Measurements from ENCODE around the gene FBXW9.
"Not testable (repeated sequence)": the region's sequence is repeated elsewhere in the genome, so short reads cannot be mapped to it uniquely, and the experiment has no call there.

The FBXW9 gene

GRCh38 chr19:12696366-12697335, at the start of gene FBXW9:
TSS of gene FBXW9 (minus strand) at chr19:12696631. CDS start at chr19:12696581, 50 bp downstream.
- Mint-ChIP-seq H3K9me3 (no peaks in the 10 kb centered on the region), H3K27ac (peak within 1 kb of the TSS; percentile 96)
- ATAC-seq (replicated peaks): peak; percentile 93 to 94

DNA sequence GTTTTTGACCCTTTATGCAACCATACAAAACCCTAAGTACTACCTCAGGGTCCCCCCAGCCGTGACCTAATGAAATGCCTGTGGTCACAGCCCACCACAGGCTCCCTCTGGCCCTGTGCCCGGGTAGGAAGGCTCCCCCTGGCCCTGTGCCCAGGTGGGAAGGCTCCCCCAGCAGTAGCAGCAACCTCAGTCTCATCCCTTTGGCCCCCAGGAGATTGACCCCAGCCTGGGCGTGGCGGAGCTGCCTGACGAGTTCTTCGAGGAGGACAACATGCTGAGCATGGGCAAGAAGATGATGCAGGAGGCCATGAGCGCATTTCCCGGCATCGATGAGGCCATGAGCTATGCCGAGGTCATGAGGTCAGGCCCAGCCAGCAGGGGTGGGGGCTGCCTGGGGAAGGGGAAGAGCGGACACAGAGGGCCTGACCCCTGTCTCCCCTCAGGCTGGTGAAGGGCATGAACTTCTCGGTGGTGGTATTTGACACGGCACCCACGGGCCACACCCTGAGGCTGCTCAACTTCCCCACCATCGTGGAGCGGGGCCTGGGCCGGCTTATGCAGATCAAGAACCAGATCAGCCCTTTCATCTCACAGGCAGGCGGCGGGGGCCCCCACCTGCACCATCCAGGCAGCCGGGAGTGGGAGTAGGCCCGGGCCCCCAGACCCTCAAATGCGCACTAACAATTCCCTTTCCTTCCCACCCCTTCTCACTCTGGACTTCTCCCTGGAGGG, 48.9 kb upstream of the FBXW9 start:
- Mint-ChIP-seq H3K36me3 (peaks cover 59 to 62% of the 10 kb centered on the region in 2 donors), H3K4me3 (no peak overlapping the region), H3K4me1 (peaks cover 10 to 12% of the 10 kb centered on the region in 2 donors), H3K27me3 (peaks cover 0 to 5% of the 10 kb centered on the region in 2 donors), H3K9me3 (peaks cover 6 to 8% of the 10 kb centered on the region in 2 donors), H3K27ac (no peak overlapping the region)
- DNase-seq: no peak
- ATAC-seq (replicated peaks): no peak

More at GRCh38 chr19:12696366-12697335, at the start of gene FBXW9:
- Mint-ChIP-seq H3K36me3 (peaks cover 19 to 26% of the 10 kb centered on the region in 2 donors), H3K27me3 (no peaks in the 10 kb centered on the region), H3K4me1 (peaks cover 3 to 19% of the 10 kb centered on the region in 2 donors), H3K4me3 (peak within 1 kb of the TSS; percentile 84 to 90)
- peak; percentile 96 for DNase-seq

GRCh38 chr19:12737835-12738351, 41.5 kb upstream of the FBXW9 start:
- no peaks in the 10 kb centered on the region for H3K27me3 Mint-ChIP-seq
- no peaks in the 10 kb centered on the region for H3K9me3 Mint-ChIP-seq
- ATAC-seq (replicated peaks): no peak
- H3K4me3 Mint-ChIP-seq: peak overlapping the region; percentile 99 to 100
- DNase-seq: no peak
- peaks cover 35 to 37% of the 10 kb centered on the region in 2 donors for H3K36me3 Mint-ChIP-seq
- peak overlapping the region; percentile 99 for H3K27ac Mint-ChIP-seq
- H3K4me1 Mint-ChIP-seq: peaks cover 31 to 34% of the 10 kb centered on the region in 2 donors

DNA sequence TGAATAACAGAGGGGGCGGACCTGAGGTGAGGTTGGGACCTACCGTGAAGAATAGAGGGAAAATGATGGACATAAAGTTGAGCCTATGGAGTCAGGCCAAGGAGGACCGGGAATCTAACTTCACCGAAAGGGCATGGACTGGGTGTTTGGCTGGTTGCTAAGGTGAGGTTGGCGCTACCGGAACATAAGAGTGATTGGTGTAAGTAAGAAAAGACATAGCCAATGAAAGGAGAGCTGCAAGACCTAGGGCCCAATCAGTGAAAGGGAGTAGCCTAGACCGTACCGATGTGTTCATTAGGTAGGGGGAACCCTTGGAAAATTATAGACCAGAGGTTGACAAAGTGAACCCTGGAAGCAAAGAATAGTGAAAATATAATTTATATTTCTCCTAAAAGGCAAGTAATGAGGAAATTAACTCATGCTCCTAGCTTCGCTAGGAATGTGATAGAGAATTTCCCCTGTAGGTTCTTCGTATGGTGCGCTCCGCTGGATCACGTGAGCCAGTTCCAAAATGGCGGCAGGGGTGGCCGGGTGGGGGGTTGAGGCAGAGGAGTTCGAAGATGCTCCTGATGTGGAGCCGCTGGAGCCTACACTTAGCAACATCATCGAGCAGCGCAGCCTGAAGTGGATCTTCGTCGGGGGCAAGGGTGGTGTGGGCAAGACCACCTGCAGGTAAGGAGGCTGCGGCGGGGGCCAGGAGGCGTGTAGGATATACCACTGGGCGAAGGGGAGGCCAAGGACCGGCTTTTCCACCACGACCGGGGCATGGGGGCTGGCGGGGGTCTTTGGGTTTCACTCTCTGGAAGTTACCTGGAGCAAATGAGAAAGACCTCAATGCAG, 40.8 kb upstream of the FBXW9 start, which contains the start of gene GET3:
TSS of gene GET3 (plus strand) at position 503 of the 840 bp plus-strand sequence. CDS start at position 512, 9 bp downstream.
- H3K27me3 Mint-ChIP-seq: no peaks in the 10 kb centered on the region

GRCh38 chr19:12733369-12734214, 37.2 kb upstream of the FBXW9 start:
- H3K4me1 Mint-ChIP-seq: peaks cover 44 to 74% of the 10 kb centered on the region in 2 donors
- ATAC-seq (replicated peaks) (no peak), DNase-seq (peak; percentile 34)
- peaks cover 37% of the 10 kb centered on the region in 2 donors for H3K36me3 Mint-ChIP-seq
- H3K27me3 Mint-ChIP-seq: no peaks in the 10 kb centered on the region
- H3K4me3 Mint-ChIP-seq: peak overlapping the region; percentile 94 to 95
- peak overlapping the region; percentile 99 for H3K27ac Mint-ChIP-seq
- no peaks in the 10 kb centered on the region for H3K9me3 Mint-ChIP-seq

More for the DNA sequence above, 40.8 kb upstream of the FBXW9 start, which contains the start of gene GET3:
- peak within 1 kb of the TSS; percentile 99 to 100 for H3K4me3 Mint-ChIP-seq
- peaks cover 34% of the 10 kb centered on the region in 2 donors for H3K36me3 Mint-ChIP-seq
- H3K27ac Mint-ChIP-seq: peak within 1 kb of the TSS; percentile 99
- ATAC-seq (replicated peaks): peak; percentile 89 to 92
- DNase-seq: peak; percentile 83
- H3K9me3 Mint-ChIP-seq: no peaks in the 10 kb centered on the region
- peaks cover 33 to 41% of the 10 kb centered on the region in 2 donors for H3K4me1 Mint-ChIP-seq

DNA sequence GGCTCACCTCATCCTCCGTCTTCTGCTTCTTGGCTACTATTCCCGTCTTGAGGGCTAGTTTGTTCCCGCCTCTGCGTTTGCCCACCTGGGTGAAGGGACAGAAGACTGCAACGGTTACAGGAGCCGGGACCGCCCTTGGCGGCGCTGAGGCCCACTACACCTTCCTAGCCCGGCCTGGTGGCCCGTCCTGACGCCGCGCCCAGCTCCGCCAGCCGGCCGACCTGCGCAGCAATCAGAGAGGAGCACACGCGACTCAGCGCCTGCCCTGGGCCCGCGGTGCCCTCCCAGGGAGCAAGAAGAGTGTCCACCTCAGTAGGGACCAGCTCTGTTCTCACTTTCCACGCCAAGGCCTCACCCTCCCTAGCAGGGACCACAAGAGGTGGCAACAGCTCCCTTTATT, 34.9 kb upstream of the FBXW9 start:
- Mint-ChIP-seq H3K4me1 (peaks cover 34 to 68% of the 10 kb centered on the region in 2 donors), H3K27me3 (no peaks in the 10 kb centered on the region), H3K36me3 (peaks cover 43 to 48% of the 10 kb centered on the region in 2 donors), H3K27ac (no peak overlapping the region), H3K4me3 (no peak overlapping the region), H3K9me3 (no peaks in the 10 kb centered on the region)
- no peak for DNase-seq
- ATAC-seq (replicated peaks): no peak

DNA sequence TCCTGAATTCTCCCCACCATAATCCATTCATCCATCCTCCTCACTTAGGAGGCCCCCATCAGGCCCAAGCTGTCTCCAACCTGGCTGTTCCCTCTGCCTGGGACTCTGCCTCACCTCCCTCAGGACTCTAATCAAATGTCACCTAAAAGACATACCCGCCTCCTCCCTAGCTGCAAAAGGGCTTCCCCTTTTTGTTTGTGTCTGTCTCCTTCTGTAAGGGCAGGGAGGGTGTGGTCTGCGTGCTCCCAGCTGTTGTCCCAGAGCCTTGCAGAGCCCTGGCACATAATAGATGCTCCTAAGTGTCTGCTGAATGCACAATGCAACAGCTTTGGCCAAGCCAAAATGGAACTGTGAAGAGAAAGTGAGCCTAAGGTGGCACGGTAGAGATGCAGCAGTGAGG, 33.6 kb upstream of the FBXW9 start:
- Mint-ChIP-seq H3K27ac (peak overlapping the region; percentile 88), H3K36me3 (peaks cover 43 to 49% of the 10 kb centered on the region in 2 donors), H3K4me1 (peaks cover 34 to 68% of the 10 kb centered on the region in 2 donors), H3K27me3 (no peaks in the 10 kb centered on the region), H3K9me3 (no peaks in the 10 kb centered on the region), H3K4me3 (peak overlapping the region; percentile 64 to 68)
- DNase-seq (no peak), ATAC-seq (replicated peaks) (peak; percentile 50 to 54)

GRCh38 chr19:12727745-12728433, 31.5 kb upstream of the FBXW9 start:
- DNase-seq (no peak), ATAC-seq (replicated peaks) (no peak)
- peak overlapping the region; percentile 25 for H3K27ac Mint-ChIP-seq
- no peaks in the 10 kb centered on the region for H3K9me3 Mint-ChIP-seq
- H3K4me1 Mint-ChIP-seq: peaks cover 32 to 69% of the 10 kb centered on the region in 2 donors
- H3K27me3 Mint-ChIP-seq: no peaks in the 10 kb centered on the region
- H3K4me3 Mint-ChIP-seq: no peak overlapping the region
- H3K36me3 Mint-ChIP-seq: peaks cover 35 to 46% of the 10 kb centered on the region in 2 donors

DNA sequence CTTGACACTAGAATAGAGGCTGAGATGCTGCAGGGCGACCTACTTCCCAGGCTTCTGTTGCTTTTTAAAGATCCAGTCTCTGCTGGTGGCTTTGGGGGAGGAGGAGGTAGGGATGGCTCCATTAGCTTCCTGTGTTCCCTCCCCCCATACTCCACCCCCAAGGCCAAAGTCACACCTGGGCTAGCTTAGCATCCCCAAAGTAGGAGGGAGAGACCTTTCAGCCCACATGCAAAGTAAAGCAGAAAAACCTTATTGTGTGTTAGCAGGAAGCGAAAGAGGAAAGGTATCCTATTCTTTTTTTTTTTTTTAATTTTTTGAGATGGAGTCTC, 30.5 kb upstream of the FBXW9 start:
- no peaks in the 10 kb centered on the region for H3K9me3 Mint-ChIP-seq
- no peak overlapping the region for H3K27ac Mint-ChIP-seq
- H3K4me1 Mint-ChIP-seq: peaks cover 25 to 60% of the 10 kb centered on the region in 2 donors
- DNase-seq (no peak), ATAC-seq (replicated peaks) (no peak)
- no peak overlapping the region for H3K4me3 Mint-ChIP-seq
- no peaks in the 10 kb centered on the region for H3K27me3 Mint-ChIP-seq
- H3K36me3 Mint-ChIP-seq: peaks cover 32 to 45% of the 10 kb centered on the region in 2 donors

DNA sequence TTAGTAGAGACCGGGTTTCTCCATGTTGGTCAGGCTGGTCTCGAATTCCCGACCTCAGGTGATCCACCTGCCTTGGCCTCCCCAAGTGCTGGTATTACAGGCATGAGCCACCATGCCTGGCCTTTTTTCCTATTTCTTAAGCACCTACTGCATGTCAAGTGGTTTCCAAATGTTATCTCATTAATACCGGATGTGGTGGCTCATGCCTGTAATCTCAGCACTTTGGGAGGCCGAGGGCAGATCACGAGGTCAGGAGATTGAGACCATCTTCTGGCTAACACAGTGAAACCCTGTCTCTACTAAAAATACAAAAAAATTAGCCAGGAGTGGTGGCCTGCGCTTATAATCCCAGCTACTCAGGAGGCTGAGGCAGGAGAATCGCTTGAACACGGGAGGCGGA, 29.2 kb upstream of the FBXW9 start:
- DNase-seq; H3K4me3 Mint-ChIP-seq; H3K27ac Mint-ChIP-seq; ATAC-seq (replicated peaks); H3K9me3 Mint-ChIP-seq; H3K27me3 Mint-ChIP-seq: not testable (repeated sequence)
- peaks cover 31 to 60% of the 10 kb centered on the region in 2 donors for H3K4me1 Mint-ChIP-seq
- peaks cover 36 to 52% of the 10 kb centered on the region in 2 donors for H3K36me3 Mint-ChIP-seq

GRCh38 chr19:12723641-12724426, 27.4 kb upstream of the FBXW9 start, which contains the start of gene TNPO2:
TSS of gene TNPO2 (minus strand) at chr19:12723932. CDS start at chr19:12720977, 2,955 bp downstream.
- no peaks in the 10 kb centered on the region for H3K27me3 Mint-ChIP-seq
- ATAC-seq (replicated peaks): peak; percentile 64 to 68
- H3K27ac Mint-ChIP-seq: peak within 1 kb of the TSS; percentile 89
- H3K4me1 Mint-ChIP-seq: peaks cover 23 to 54% of the 10 kb centered on the region in 2 donors
- peaks cover 25 to 45% of the 10 kb centered on the region in 2 donors for H3K36me3 Mint-ChIP-seq
- DNase-seq: peak; percentile 53
- no peaks in the 10 kb centered on the region for H3K9me3 Mint-ChIP-seq
- H3K4me3 Mint-ChIP-seq: peak within 1 kb of the TSS; percentile 90 to 91

DNA sequence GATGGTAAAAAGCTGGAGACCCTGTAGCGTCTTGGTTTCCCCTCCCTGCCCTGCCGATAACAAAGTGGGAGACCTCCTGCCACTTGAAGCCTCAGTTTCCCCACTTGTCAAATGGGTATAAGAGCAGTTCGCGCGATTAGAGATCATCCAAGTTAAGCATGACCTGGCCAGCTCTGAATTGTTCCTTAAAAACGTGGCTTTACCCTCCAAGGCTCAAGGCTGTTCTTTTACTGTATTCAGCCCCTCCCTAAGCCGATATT, 26.9 kb upstream of the FBXW9 start:
- Mint-ChIP-seq H3K36me3 (peaks cover 26 to 46% of the 10 kb centered on the region in 2 donors), H3K9me3 (no peaks in the 10 kb centered on the region), H3K4me3 (peak overlapping the region; percentile 90 to 91), H3K27ac (peak overlapping the region; percentile 89), H3K4me1 (peaks cover 24 to 54% of the 10 kb centered on the region in 2 donors), H3K27me3 (no peaks in the 10 kb centered on the region)
- DNase-seq: no peak
- peak; percentile 10 to 19 for ATAC-seq (replicated peaks)
